Activated T-helper 2 cell treated with anti-CD3 and anti-CD28 coated beads, Interferon-gamma antibody, Interleukin-2, Interleukin-4, amounts not matched to agents 10 μg/mL and 5 μg/mL and 100 μg/mL, durations not matched to agents 14 hours and 24 hours and 36 hours (primary cell): ENCODE results near the gene AMOT. TPM values are rescaled to one million over a fixed set of nuclear protein-coding genes. Genes with fewer than 3 reads are reported as not detected.

Experiments
- DNase-seq: peaks from one replicate; pipeline ENCODE4 v3.0.0; 2021; ENCODE audit warnings: low spot score
- H3K27ac Mint-ChIP-seq: one replicate; pipeline ENCODE4 v1.8.0; 2021; ENCODE audit warnings: mixed read lengths
- H3K27me3 Mint-ChIP-seq: one replicate; pipeline ENCODE4 v1.8.0; 2021; ENCODE audit warnings: low read depth, mixed read lengths
- H3K36me3 Mint-ChIP-seq: one replicate; pipeline ENCODE4 v1.8.0; 2021; ENCODE audit warnings: low read depth, mixed read lengths
- H3K4me1 Mint-ChIP-seq: one replicate; pipeline ENCODE4 v1.8.0; 2021; ENCODE audit warnings: low read depth, mixed read lengths
- H3K4me3 Mint-ChIP-seq: one replicate; pipeline ENCODE4 v1.8.0; 2021; ENCODE audit warnings: low read depth, mild to moderate bottlenecking, moderate library complexity, mixed read lengths
- H3K9me3 Mint-ChIP-seq: one replicate; pipeline ENCODE4 v1.8.0; 2021; ENCODE audit warnings: mixed read lengths
- intact Hi-C: fragments of 100-400 bp; cut with micrococcal nuclease; formaldehyde crosslinking; loops from one replicate; pipeline ENCODE4 v1.15.1; 2023
- total RNA-seq: library from RNA; stranded (reverse); gene quantifications from 2 replicates; pipeline ENCODE4 v1.2.3, GENCODE V29; 2022

AMOT gene
- total RNA-seq, 1 donor from 2014 or later: 1.7 TPM

GRCh38 chrX:112834031-112834845 is 6.4 kb downstream of the AMOT start:
- H3K4me3 Mint-ChIP-seq: no peak overlapping the region
- no peaks in the 10 kb centered on the region for H3K27me3 Mint-ChIP-seq
- no peaks in the 10 kb centered on the region for H3K4me1 Mint-ChIP-seq
- H3K9me3 Mint-ChIP-seq: no peaks in the 10 kb centered on the region
- H3K27ac Mint-ChIP-seq: no peak overlapping the region
- no peaks in the 10 kb centered on the region for H3K36me3 Mint-ChIP-seq
- DNase-seq: no peak
- intact Hi-C loops: no loop called here

DNA sequence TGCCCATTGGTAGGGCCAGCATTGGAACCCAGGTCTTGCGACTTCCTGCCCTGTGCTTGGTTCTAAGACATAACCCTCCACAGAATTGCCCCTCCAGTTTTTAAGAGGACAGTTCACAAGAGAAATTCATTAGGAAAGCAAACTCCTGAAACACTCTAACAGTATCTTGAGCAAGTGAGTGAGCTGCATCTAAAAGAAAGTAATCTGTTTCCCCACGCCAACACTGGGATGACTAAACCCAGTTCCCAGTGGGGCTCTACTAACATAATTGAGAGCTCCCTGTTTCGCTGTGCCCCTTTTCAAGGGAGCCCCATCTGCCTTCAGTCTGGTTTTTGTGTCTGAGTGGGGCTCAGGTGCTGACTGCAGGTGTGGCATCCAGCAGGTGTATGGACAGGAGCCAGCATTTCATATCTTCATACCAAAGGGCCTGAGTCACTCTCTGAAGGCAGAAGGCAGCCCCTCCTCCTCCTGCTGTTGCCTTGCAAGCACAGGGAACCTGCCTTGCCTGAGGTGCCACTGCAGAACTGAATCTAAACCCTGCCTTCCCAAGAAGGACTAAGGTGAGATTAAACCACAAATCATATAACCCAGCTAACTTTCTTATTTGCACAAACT is 8.0 kb downstream of the AMOT start:
- Mint-ChIP-seq H3K27ac (no peak overlapping the region), H3K4me3 (no peak overlapping the region), H3K27me3 (no peaks in the 10 kb centered on the region), H3K9me3 (no peaks in the 10 kb centered on the region), H3K36me3 (no peaks in the 10 kb centered on the region), H3K4me1 (no peaks in the 10 kb centered on the region)
- no peak for DNase-seq
- intact Hi-C loops: no loop called here

GRCh38 chrX:112830540-112830939 is 10.1 kb downstream of the AMOT start:
- DNase-seq: no peak
- H3K36me3 Mint-ChIP-seq: no peaks in the 10 kb centered on the region
- H3K27me3 Mint-ChIP-seq: no peaks in the 10 kb centered on the region
- intact Hi-C loops: no loop called here
- no peaks in the 10 kb centered on the region for H3K4me1 Mint-ChIP-seq
- no peaks in the 10 kb centered on the region for H3K9me3 Mint-ChIP-seq
- no peak overlapping the region for H3K4me3 Mint-ChIP-seq
- no peak overlapping the region for H3K27ac Mint-ChIP-seq

GRCh38 chrX:112827292-112827903 is 13.2 kb downstream of the AMOT start:
- intact Hi-C loops: no loop called here
- no peaks in the 10 kb centered on the region for H3K36me3 Mint-ChIP-seq

GRCh38 chrX:112826023-112826422 is 14.6 kb downstream of the AMOT start:
- Mint-ChIP-seq H3K27ac (no peak overlapping the region), H3K4me1 (peaks cover 2% of the 10 kb centered on the region), H3K36me3 (no peaks in the 10 kb centered on the region), H3K27me3 (no peaks in the 10 kb centered on the region), H3K4me3 (no peak overlapping the region), H3K9me3 (no peaks in the 10 kb centered on the region)
- DNase-seq: no peak
- intact Hi-C loops: no loop called here

More at GRCh38 chrX:112827292-112827903, 13.2 kb downstream of the AMOT start:
- Mint-ChIP-seq H3K4me1 (no peaks in the 10 kb centered on the region), H3K9me3 (no peaks in the 10 kb centered on the region), H3K4me3 (no peak overlapping the region), H3K27ac (no peak overlapping the region), H3K27me3 (no peaks in the 10 kb centered on the region)
- no peak for DNase-seq

- DNase-seq: no peak
- Mint-ChIP-seq H3K9me3 (no peaks in the 10 kb centered on the region), H3K36me3 (no peaks in the 10 kb centered on the region), H3K27ac (no peak overlapping the region), H3K27me3 (no peaks in the 10 kb centered on the region), H3K4me3 (no peak overlapping the region), H3K4me1 (peaks cover 13% of the 10 kb centered on the region)
- intact Hi-C loops: no loop called here
Observed at GRCh38 chrX:112822892-112823291, 17.7 kb downstream of the AMOT start.

DNA sequence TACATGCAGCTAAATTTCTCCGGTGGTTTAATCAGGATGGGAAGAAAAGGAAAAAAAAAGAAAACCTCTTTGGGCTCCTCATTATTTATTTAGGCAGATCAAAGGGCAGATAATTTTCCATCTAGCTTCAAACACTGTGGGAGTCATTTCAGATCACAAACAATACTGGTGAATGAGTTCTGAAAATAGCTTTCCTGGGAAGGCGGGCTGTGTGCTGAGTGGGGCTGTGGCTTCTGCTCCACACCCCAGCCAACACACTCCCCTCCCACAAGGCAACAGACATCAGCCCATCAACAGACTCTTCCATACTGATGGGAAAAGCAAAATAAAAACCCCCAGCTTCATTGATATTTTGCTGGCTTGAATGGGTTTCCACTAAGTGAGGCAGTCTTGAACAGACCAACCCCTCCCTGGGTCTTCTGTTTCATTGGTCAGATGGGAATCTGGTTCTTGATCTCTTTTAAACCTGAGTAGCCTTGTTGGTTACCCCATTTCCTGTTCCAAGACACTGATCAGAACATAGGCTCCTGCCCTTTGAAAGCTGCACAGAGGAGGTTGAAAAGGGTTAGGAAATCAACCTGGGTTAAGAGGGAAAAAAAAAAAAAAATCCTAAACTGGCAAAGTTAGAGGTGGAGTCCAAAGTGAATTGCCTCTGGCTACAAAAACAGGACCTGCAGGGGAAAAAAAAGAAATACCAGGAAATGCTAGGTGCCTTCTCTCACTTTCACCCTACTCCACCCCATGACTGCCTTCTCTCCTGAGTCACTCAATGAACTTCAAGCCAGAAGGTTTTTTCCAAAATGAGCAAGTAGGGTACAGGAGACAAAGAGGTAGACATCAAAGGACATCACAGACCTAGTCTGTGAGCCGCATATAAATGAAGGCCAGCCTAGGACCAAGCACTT is 20.0 kb downstream of the AMOT start:
- Mint-ChIP-seq H3K4me1 (peaks cover 13% of the 10 kb centered on the region), H3K27ac (peak overlapping the region; percentile 42), H3K9me3 (no peaks in the 10 kb centered on the region), H3K27me3 (no peaks in the 10 kb centered on the region), H3K36me3 (no peaks in the 10 kb centered on the region), H3K4me3 (no peak overlapping the region)
- intact Hi-C loops: loop anchor here (2.0 kb wide), 1 partner anchor 20 kb away; the partner anchor contains the start of gene AMOT
- no peak for DNase-seq

GRCh38 chrX:112819813-112820212 is 20.8 kb downstream of the AMOT start:
- DNase-seq: no peak
- H3K36me3 Mint-ChIP-seq: no peaks in the 10 kb centered on the region
- intact Hi-C loops: loop anchor here (2.0 kb wide), 1 partner anchor 21 kb away; the partner anchor contains the start of gene AMOT
- H3K4me3 Mint-ChIP-seq: no peak overlapping the region
- H3K4me1 Mint-ChIP-seq: peaks cover 13% of the 10 kb centered on the region
- no peaks in the 10 kb centered on the region for H3K9me3 Mint-ChIP-seq
- H3K27ac Mint-ChIP-seq: no peak overlapping the region
- H3K27me3 Mint-ChIP-seq: no peaks in the 10 kb centered on the region

DNA sequence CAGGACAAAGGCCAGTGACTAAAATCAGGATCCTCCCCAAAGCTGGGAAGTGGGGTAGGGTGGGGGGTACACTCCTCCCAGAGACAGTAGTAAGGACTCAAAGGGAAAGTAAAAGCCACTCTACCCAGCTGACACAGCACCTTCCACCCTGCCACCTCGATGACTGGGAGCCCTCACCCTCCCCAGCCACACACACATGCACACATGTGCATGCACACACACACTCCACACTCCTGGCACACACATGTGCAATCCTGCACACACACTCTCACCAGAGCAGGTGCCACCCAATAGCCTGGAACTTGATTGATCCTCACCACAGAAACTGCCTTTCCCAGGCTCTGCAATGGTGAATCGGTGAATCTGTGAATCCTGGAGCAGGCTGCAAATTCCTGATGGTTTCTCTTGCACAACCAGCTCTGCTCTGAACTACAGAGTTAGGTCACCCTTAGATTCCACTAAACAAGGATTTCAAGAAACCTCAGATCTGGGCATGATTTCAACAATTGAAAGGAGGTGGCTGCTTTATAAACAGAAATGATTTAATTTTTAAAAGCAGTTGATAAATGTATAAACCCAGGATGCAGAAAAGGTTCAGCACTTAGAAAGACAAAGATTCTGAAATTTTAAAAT is 21.5 kb downstream of the AMOT start:
- Mint-ChIP-seq H3K36me3 (no peaks in the 10 kb centered on the region), H3K4me1 (peaks cover 13% of the 10 kb centered on the region), H3K27me3 (no peaks in the 10 kb centered on the region), H3K27ac (no peak overlapping the region), H3K4me3 (no peak overlapping the region), H3K9me3 (no peaks in the 10 kb centered on the region)
- intact Hi-C loops: no loop called here
- DNase-seq: no peak

DNA sequence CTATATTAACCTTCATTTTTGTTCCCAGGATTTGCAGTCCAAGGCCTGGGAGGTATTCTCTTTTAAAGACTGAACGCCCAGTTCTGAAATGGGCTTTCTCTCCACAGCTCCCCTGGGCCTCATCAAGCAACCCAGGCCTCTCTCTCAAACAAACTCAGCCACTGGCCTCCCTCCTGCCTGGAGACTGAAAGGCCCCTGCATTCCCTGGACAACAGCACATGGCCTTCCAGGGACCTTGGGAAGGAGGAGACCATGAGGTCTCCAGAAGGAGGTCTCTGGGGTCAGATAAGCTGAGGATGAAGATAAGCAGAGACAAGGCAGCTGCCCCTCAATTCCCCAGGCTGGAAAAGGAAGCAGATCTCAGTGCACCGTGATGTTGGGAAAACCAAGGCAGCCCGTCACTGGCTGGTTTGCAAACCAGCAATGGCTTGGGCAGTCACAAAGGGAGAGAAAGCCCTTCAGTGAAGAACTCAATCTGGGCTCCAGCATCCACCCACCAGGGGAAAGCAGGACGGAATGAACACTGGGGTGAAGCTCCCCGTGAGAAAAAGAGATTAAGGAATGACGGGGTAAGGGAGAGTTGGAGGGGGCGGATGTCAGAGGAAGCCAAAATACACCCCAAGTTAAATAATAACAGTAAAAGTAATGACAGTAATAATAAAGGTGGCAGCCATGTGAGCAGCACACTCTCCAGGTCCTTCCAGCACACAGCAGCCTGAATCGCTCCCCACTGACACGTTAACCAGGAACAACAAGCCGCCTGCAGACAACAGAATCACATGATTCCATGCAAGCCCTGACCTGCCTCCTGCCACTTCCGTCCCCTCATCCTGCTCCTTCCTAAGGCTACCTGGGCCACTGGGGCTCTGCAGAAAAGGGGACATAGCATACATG is 22.3 kb downstream of the AMOT start:
- intact Hi-C loops: no loop called here
- H3K36me3 Mint-ChIP-seq: no peaks in the 10 kb centered on the region
- H3K9me3 Mint-ChIP-seq: no peaks in the 10 kb centered on the region
- H3K4me1 Mint-ChIP-seq: peaks cover 13% of the 10 kb centered on the region
- no peaks in the 10 kb centered on the region for H3K27me3 Mint-ChIP-seq
- no peak overlapping the region for H3K4me3 Mint-ChIP-seq
- no peak for DNase-seq
- H3K27ac Mint-ChIP-seq: no peak overlapping the region

DNA sequence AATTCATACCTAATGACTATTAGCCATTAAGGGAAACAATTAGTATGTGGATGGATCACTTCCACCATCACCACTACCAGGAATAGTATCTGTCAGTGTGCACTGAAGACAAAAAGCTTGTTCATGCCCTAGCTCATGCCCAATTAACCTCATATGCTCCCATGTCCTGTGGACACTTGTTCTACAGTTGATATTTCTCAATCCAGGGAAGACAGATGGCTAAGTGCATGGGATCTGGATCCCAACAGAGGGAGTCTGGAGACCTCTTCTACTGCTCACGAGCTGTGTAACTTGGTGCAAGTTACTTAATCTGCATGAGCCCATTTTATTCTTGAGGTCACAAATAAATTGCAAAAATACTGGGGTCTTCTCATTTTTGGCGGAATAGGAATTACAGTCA is 23.7 kb downstream of the AMOT start:
- intact Hi-C loops: no loop called here
- Mint-ChIP-seq H3K4me1 (peaks cover 13% of the 10 kb centered on the region), H3K36me3 (no peaks in the 10 kb centered on the region), H3K4me3 (no peak overlapping the region), H3K9me3 (no peaks in the 10 kb centered on the region), H3K27me3 (no peaks in the 10 kb centered on the region), H3K27ac (no peak overlapping the region)
- no peak for DNase-seq
